GM03348 (cell line): ENCODE data around the gene CREBRF.
"Not testable (repeated sequence)": the region's sequence is repeated elsewhere in the genome, so short reads cannot be mapped to it uniquely, and the experiment has no call there.

Experiments
- DNase-seq: peaks from one replicate; pipeline ENCODE4 v3.0.0; 2012; ENCODE audit warnings: low spot score

Gene CREBRF

DNA sequence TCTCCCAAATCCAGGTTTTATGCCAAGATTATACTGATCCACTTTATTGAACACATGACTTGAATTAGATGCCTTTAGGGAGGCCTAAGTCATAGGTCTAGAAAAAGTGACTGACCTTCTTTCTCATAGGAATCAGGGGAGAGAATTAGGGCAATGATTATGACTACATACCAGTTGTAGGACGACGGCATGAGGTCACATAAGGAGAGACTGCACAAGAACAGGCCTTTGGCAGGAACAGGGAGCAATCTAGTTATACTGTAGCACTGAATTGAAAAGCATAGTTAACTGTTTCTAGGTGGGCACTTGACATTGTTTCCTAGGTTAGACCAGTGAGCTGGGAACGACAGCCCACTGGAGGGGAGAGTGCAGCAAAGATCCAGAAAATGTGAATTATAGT is 22.7 kb downstream of the CREBRF start:
- no peak for DNase-seq

- DNase-seq: no peak
Observed at GRCh38 chr5:173089581-173089980, 33.4 kb downstream of the CREBRF start.

- DNase-seq: no peak
Observed at GRCh38 chr5:173090639-173091038, 34.5 kb downstream of the CREBRF start.

GRCh38 chr5:173091981-173092380 is 35.8 kb downstream of the CREBRF start:
- DNase-seq: no peak

DNA sequence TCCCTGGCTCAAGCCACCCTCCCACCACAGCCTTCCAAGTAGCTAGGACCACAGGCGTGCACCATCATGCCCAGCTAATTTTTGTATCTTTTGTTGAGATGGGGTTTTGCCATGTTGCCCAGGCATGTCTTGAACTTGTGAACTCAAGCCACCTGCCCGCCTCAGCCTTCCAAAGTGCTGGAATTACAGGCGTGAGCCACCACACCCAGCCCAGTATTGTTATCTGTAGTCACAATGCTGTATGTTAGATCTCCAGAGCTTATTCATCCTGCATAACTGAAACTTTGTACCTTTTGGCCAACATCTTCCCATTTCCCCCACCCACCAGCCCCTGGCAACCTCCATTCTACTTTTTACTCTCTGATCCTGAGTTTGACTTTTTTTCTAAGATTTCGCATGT is 37.5 kb downstream of the CREBRF start:
- no peak for DNase-seq

GRCh38 chr5:173094012-173094661 is 38.0 kb downstream of the CREBRF start:
- DNase-seq: no peak

GRCh38 chr5:173098787-173099186 is 42.6 kb downstream of the CREBRF start:
- no peak for DNase-seq

DNA sequence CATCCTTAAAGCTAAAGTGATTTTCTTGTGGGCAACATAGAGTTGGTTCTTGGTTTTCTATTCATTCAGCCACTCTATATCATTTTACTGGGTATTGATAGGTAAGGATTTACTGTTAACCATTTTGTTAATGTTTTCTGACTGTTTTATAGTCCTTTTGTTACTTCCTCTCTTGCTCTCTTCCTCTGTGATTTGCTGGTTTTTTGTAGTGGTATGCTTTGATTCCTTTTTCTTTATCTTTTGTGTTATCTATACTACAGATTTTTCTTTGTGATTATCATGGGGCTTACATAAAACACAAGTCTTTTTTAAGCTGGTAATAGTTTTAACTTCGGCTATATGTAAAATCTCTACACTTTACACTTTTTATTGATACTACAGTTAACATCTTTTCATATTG is 43.3 kb downstream of the CREBRF start:
- no peak for DNase-seq

DNA sequence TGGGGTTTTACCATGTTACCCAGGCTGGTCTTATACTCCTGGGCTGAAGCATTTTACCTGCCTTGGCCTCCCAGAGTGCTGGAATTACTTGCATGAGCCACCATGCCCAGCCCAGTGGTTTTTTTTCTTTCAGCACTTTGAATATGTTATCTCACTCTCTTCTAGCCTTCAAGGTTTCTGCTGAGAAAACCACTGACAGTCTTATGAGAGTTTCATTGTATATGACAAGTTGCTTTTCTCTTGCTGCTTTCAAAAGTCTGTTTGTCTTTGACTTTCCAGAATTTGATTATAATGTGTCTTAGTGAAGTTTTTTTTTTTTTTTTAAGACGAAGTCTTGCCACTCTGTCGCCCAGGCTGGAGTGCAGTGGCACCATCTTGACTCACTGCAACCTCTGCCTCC is 45.1 kb downstream of the CREBRF start:
- DNase-seq: no peak

- DNase-seq: no peak
Observed at GRCh38 chr5:173103411-173103810, 47.3 kb downstream of the CREBRF start.

DNA sequence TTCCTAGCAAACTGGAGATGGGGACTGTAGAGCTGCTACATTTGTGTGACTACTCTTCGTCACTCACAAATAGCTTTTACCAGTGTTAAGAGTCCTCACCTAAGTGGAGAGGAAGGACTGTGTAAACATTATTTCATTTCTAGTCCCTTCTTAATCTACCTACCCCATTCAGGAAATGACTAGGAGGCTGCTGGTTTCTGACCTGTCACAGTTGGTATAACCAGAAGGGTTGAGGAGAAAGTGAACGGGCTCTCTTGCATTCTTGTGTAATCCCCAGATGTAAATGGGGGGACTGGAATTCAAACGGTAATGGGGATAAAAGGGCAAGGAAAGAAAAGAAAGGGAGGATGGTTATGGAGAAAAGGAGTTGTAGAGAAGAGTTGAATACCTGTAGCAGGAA is 52.8 kb downstream of the CREBRF start:
- DNase-seq: no peak

DNA sequence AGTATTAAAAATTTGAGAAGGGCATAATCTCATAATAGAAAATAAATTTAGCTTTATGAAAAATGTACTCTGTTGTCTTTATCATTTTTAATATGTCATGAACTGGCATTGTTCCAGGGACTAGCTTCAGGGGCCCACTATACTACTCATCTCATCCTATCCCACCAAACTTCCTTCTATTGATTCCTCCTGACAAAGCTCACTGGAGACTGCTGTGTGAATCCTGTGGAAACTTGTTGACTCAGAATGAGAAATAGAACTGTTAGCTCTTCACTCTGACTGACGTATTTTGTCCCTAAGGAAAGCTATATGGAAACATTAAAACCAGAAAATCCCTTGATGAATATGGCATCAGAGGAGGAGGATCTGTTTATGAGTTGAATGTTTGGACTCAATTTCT is 58.4 kb downstream of the CREBRF start:
- DNase-seq: no peak

GRCh38 chr5:173119719-173120118 is 63.6 kb downstream of the CREBRF start:
- no peak for DNase-seq

GRCh38 chr5:173123416-173123815 is 67.3 kb downstream of the CREBRF start:
- peak; percentile 31 for DNase-seq

- not testable (repeated sequence) for DNase-seq
Observed at GRCh38 chr5:173132166-173132565, 76.0 kb downstream of the CREBRF start.

- no peak for DNase-seq
Observed at GRCh38 chr5:173138707-173139106, 82.6 kb downstream of the CREBRF start.

DNA sequence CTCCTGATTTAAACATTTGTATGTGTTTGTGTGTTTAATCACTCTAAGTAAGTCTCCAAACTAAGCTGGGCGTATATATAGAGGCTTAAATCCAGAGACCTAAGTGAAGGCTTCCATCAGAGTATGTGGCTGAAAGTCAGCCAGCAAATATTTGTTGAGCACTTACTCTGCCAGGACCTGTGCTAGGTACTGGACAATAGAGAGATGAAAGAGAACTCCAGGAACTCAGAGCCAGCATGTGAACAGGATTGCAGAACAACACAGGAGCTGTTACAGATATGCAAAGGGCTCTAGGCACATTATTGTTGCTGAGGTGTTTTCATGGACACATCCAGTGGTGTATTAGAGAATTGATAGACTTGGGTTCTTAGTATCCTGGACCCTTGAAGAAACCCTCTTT is 83.5 kb downstream of the CREBRF start:
- no peak for DNase-seq

GRCh38 chr5:173140769-173141168 is 84.6 kb downstream of the CREBRF start:
- no peak for DNase-seq

- DNase-seq: no peak
Observed at GRCh38 chr5:173143567-173143966, 87.4 kb downstream of the CREBRF start.

DNA sequence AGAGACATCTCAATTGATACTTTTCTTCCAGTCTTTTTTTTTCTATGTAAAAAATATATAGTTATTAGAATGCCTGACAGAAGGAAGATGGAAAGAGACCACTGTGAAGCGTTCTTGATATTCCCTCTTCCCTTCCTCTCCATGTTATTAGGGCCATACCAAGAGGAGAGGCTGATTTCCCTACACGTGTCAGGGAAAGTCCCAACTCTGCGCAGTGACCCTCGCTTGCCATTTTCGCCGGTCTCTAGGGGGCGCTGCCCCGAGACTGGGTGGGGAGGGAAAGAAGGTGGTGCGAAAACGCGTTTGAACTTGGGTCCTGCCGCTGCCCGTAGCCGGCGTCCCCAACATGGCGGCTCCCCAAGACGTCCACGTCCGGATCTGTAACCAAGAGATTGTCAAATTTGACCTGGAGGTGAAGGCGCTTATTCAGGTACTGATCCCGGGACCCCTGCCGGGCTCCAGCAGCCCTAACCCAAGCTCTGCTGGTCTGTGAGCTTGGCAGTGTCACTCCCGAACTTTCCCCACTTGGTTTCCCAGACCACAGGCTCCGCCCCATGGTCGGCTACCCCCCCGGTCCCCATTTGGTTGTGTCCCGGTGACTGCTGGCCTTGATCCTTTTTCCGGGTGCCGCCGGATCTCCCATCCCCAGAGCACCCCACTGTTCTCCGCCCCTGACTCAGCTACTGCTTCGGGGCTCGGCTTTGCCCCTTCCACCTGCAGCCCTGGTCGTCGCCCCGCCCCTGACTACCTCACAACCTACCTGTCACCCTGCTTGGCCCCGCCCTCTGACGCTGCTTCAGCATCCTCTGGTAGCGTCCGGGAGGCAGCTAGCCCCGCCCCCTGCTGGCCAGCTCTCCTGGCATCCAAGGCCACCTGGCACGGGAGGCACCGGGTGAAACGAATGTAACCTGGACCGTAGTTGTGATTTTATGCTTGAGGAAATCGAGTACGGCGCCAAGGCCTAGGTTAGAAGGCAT is 88.3 kb downstream of the CREBRF start, which contains the start of gene BNIP1:
TSS of gene BNIP1 (plus strand) at position 332 of the 977 bp plus-strand sequence. CDS start at position 347, 15 bp downstream.
- peak; percentile 98 for DNase-seq

- DNase-seq: no peak
Observed at GRCh38 chr5:173148354-173148753, 92.2 kb downstream of the CREBRF start.

DNA sequence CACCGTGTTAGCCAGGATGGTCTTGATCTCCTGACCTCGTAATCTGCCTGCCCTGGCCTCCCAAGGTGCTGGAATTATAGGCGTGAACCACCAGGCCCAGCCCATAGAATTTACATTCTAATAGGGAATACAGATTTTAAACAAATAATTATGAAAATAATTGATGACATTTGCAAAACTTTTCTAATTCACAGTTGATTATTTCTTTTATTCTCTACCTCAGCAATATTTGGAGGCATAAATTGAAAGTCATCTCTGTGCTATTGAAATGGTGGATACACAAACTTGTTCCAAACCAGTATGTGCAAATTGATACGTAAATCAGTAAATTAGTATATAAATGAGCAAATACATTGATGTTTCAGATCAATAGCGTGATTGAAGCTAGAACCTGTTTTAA is 96.4 kb downstream of the CREBRF start:
- DNase-seq: no peak

DNA sequence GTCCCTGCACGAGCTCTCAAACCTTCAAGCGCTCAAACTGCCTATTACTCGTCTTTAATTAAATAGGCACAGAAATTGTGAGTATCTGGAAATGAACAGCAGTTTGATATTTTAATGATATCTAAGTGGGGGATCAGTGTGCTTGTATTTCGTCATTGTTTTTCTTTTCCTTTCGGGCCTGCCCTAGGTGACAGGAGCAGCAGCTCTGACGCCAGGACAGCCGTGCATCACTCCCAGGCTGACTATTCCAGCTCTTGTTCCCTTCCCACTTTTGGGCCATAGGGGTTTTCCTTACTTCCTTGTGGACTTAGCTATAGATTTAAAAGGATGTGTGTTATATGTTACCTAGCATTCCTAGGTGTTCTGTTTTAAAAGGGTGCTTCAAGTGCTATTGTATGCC is 97.7 kb downstream of the CREBRF start:
- no peak for DNase-seq
